ENCODE results near the gene PDE2A. TPM values are rescaled to one million over a fixed set of nuclear protein-coding genes. Genes with fewer than 3 reads are reported as not detected.

PDE2A gene
- polyA plus RNA-seq, 3 donors = 0.18 to 1.7 (median 0.53) TPM

- WGBS (ENCODE audit: insufficient coverage) = 89% methylated on average over 9 of the region's 11 CpGs
- H3K9me3 Mint-ChIP-seq = no peaks in the 10 kb centered on the region
- Histone ChIP-seq H3K79me2 (ENCODE audit: insufficient read depth, low read length) (no peaks in the 10 kb centered on the region), H2AFZ (ENCODE audit: insufficient read depth, low read depth, low read length, poor library complexity, severe bottlenecking) (no peak overlapping the region), H3K27me3 (ENCODE audit: control insufficient read depth in 2 of 2, insufficient read depth in 2 of 2, low read length in 2 of 2) (peaks cover 0 to 58% of the 10 kb centered on the region in 2 donors), H4K20me1 (ENCODE audit: insufficient read depth, low read length) (no peaks in the 10 kb centered on the region), H3K9ac (ENCODE audit: insufficient read depth, low read length, poor library complexity, severe bottlenecking) (no peak overlapping the region), H3K4me1 (ENCODE audit: control insufficient read depth in 1 of 2, insufficient read depth in 2 of 2, low read length in 2 of 2) (peaks cover 0 to 4% of the 10 kb centered on the region in 2 donors), H3K4me2 (replicated peaks; ENCODE audit: extremely low read depth, low read length, poor library complexity, severe bottlenecking) (no peak overlapping the region), H3K4me3 (replicated peaks in 1 of 3; ENCODE audit: low read depth in 2 of 3, low read length in 3 of 3) (no peak overlapping the region), H3K9me3 (replicated peaks in 1 of 2; ENCODE audit: control insufficient read depth in 1 of 2, insufficient read depth in 1 of 2, low read length in 2 of 2) (no peaks in the 10 kb centered on the region), H3K27ac (ENCODE audit: low read depth in 1 of 2, low read length in 2 of 2) (no peak overlapping the region), H3K36me3 (replicated peaks in 1 of 2; ENCODE audit: control insufficient read depth in 1 of 2, insufficient read depth in 2 of 2, low read length in 2 of 2) (no peaks in the 10 kb centered on the region)
- H3K36me3 Mint-ChIP-seq = no peaks in the 10 kb centered on the region
- H3K27me3 Mint-ChIP-seq (ENCODE audit: low read depth in 3 of 3) = peaks cover 40 to 81% (median 52%) of the 10 kb centered on the region in 3 donors
- H3K27ac Mint-ChIP-seq = no peak overlapping the region
- intact Hi-C loops (cut with micrococcal nuclease) = no loop called here
- peaks cover 15% of the 10 kb centered on the region for H3K4me1 Mint-ChIP-seq
- no peak for TF ChIP-seq CTCF (IDR thresholded peaks at IDR 0.05)
- peak overlapping the region in 1 of 2 donors; percentile 33 for H3K4me3 Mint-ChIP-seq
- DNase-seq = no peak
Measured at GRCh38 chr11:72602250-72602904, 71.8 kb downstream of the PDE2A start.

- Histone ChIP-seq H3K4me1 (ENCODE audit: control insufficient read depth in 1 of 2, insufficient read depth in 2 of 2, low read length in 2 of 2) (no peaks in the 10 kb centered on the region), H3K9me3 (replicated peaks in 1 of 2; ENCODE audit: control insufficient read depth in 1 of 2, insufficient read depth in 1 of 2, low read length in 2 of 2) (no peaks in the 10 kb centered on the region), H3K4me2 (replicated peaks; ENCODE audit: extremely low read depth, low read length, poor library complexity, severe bottlenecking) (no peak overlapping the region), H3K27ac (ENCODE audit: low read depth in 1 of 2, low read length in 2 of 2) (no peak overlapping the region), H4K20me1 (ENCODE audit: insufficient read depth, low read length) (no peaks in the 10 kb centered on the region), H2AFZ (ENCODE audit: insufficient read depth, low read depth, low read length, poor library complexity, severe bottlenecking) (no peak overlapping the region), H3K9ac (ENCODE audit: insufficient read depth, low read length, poor library complexity, severe bottlenecking) (no peak overlapping the region), H3K79me2 (ENCODE audit: insufficient read depth, low read length) (no peaks in the 10 kb centered on the region), H3K27me3 (ENCODE audit: control insufficient read depth in 2 of 2, insufficient read depth in 2 of 2, low read length in 2 of 2) (peaks cover 0 to 53% of the 10 kb centered on the region in 2 donors), H3K4me3 (replicated peaks in 1 of 3; ENCODE audit: low read depth in 2 of 3, low read length in 3 of 3) (no peak overlapping the region), H3K36me3 (replicated peaks in 1 of 2; ENCODE audit: control insufficient read depth in 1 of 2, insufficient read depth in 2 of 2, low read length in 2 of 2) (no peaks in the 10 kb centered on the region)
- Mint-ChIP-seq H3K27ac (peak overlapping the region in 1 of 7 donors; percentile 49), H3K4me1 (peaks cover 12% of the 10 kb centered on the region), H3K36me3 (no peaks in the 10 kb centered on the region), H3K9me3 (no peaks in the 10 kb centered on the region), H3K4me3 (no peak overlapping the region), H3K27me3 (ENCODE audit: low read depth in 3 of 3) (peaks cover 32 to 80% (median 53%) of the 10 kb centered on the region in 3 donors)
- WGBS (ENCODE audit: insufficient coverage) = 74% methylated on average over 4 of the region's 9 CpGs
- intact Hi-C loops (cut with micrococcal nuclease) = no loop called here
- no peak for TF ChIP-seq CTCF (IDR thresholded peaks at IDR 0.05)
- DNase-seq = no peak
Measured at GRCh38 chr11:72600557-72600956, 73.7 kb downstream of the PDE2A start.
